Stimulated activated CD4-positive, alpha-beta T cell treated with anti-CD3 and anti-CD28 coated beads, Interleukin-1b, Interleukin-23, amount 100 ng/mL, for 24 hours (primary cell): ENCODE results near the gene OR2M7.
"Not testable (repeated sequence)": the region's sequence is repeated elsewhere in the genome, so short reads cannot be mapped to it uniquely, and the experiment has no call there.

Experiments used
- DNase-seq, 4 experiments: peaks; one replicate each; pipeline ENCODE4 v3.0.0-alpha.2; 2020; ENCODE audit warnings: low read depth in 4 of 4, low spot score in 1 of 4

The OR2M7 gene, protein sequence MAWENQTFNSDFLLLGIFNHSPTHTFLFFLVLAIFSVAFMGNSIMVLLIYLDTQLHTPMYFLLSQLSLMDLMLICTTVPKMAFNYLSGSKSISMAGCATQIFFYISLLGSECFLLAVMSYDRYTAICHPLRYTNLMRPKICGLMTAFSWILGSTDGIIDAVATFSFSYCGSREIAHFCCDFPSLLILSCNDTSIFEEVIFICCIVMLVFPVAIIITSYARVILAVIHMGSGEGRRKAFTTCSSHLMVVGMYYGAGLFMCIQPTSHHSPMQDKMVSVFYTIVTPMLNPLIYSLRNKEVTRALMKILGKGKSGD

DNA sequence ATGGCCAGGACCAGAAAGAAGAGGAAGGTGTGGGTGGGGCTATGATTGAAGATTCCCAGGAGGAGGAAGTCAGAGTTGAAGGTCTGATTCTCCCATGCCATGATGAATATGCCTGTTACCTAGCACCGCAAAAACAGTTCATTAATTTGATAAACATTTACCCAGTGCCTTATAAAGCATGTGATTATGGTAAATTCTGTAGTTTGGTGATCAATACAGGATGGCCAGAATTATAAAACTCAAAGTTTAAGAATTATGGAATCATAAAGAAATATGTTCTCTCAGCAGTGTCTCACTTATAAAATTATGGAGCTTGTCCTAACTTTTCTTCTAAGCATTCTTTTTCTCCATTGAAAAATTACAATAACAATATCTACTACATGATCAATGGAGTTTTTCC is at the start of gene OR2M7:
TSS of gene OR2M7 (minus strand) at position 101 of the 400 bp plus-strand sequence. CDS start at position 101, 0 bp downstream.
- DNase-seq: no peak

DNA sequence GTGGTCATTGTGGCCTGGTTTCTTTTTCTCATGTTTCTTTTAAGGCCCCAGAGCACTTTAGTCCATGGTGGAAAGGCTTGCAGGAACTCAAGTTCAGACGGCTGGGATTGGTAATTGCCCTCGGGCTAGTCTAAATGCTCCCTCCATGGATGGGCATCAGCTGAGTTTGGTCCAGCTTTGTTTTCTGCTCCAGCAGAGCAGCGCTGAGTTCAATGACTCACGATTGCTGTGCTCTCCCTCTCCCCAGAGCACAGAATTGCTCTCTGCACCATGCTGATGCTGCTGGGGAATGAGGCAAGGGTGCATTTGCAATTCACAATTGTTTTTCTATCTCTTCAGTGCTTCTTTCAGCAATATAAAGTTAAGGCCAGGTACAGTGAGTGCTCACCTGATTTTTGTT is 49.4 kb upstream of the OR2M7 start:
- DNase-seq: no peak

DNA sequence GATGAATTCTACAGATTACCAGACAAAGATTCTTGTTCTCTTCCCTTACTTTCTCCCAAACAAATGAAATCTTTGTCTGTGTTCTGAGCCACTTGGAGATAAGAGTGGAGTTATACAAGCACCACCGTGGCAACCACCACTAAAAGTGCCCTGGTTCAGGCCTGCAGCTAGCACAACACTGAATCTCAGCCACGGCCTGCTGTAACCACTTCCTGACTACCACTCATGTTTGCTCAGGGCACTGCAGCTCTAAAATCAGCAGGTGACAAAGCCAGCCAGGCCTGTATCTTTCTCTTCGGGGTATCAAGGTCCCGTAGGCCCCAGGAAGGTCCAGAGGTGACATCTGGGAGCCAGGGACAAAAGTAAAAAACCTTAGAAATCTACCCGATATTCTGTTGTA is 48.0 kb upstream of the OR2M7 start:
- no peak for DNase-seq

DNA sequence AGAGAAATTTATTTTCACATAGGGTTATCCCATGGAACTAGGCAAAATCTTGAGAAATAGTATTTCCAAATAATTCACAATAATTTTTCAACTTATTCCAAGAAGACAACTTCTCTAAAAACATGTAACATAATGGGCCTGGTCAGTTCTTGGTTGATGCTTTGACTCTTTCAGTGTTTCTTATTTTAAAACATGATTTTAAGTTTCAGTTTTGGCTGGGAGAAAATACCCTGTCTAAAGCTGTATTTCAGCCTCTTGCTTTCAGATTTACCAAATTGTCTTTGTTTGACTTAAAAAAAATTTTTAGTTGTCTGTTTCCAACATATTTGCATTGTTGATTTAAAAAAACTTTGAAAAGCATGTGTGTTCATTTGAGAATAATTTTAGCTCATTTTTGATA is 42.2 kb upstream of the OR2M7 start:
- no peak for DNase-seq

DNA sequence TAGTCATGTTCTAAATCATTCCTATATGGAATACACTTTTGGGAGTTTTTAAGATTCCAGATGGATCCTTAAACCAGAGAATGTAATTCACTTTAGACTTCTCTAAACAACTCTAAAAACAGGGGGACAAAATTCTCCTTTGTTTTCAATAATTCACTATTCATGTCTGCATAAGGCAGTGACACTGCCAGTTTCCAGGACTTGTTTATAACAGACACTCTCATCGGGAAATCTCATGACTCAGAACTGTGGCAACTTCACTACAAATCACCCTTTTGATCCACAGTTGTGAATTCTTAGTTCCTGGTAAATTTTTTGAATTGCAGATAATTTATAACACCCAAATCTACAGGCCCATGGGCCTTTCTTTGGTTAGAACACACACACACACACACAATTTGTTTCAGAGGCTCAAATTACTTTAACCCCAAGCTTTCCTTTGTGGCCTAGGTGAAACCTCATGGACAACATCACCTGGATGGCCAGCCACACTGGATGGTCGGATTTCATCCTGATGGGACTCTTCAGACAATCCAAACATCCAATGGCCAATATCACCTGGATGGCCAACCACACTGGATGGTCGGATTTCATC is 36.9 kb upstream of the OR2M7 start, which contains the start of gene OR2T4:
TSS of gene OR2T4 (plus strand) at position 545 of the 595 bp plus-strand sequence. CDS start at position 545, 0 bp downstream.
- no peak for DNase-seq

DNA sequence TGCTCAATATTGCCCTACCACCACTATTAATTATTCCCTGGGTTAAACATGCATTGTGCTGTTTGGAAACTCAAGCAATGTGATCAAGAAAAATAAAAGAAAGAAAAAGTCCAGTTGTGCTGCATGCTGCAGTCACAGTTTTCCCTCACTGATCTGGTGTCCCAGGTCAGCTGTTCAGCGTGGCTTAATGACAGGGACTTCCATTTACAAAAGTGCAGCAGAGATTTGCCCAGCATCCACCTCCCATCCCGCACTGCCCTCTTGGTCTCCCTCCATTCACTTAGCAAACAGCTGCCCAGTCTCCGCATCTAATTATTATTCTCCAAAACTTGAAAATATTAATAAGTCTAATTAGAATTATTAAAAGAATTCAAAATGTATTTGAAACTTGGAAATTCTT is 35.0 kb upstream of the OR2M7 start:
- DNase-seq: no peak

DNA sequence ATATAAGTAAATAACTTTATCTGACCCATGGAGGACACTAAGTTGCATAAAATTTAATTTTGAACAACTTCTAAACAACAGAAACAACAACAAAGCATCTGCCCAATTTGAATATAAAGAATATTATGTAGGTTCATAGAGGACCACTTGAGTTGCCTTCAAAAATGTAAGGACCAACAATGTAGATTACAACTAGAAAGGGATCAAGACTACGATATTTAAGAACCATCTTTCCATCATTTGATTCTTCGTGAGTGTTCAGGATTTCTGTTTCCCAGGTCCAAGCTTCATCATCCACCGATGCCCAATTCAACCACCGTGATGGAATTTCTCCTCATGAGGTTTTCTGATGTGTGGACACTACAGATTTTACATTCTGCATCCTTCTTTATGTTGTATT is 24.1 kb upstream of the OR2M7 start, which contains the start of gene OR14C36:
TSS of gene OR14C36 (plus strand) at position 301 of the 400 bp plus-strand sequence. CDS start at position 301, 0 bp downstream.
- DNase-seq: no peak

DNA sequence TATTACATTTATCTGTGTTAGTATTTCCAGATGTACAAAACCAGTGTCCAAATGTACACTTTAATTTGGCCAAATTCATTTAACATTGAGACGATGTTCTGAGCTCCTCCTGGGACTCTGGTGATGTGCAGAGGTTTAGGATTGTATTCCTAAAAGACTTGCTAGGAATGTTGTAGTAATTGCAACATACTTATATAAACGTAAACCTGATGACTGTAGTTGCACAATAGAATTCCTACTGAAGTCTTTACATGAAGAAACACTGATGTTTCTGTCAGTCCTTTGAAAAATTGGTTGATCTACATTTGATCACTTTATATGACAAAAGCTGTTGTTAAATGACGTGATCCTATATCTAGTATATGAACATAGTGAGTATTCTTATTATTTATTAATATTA is 19.1 kb upstream of the OR2M7 start:
- DNase-seq: no peak

DNA sequence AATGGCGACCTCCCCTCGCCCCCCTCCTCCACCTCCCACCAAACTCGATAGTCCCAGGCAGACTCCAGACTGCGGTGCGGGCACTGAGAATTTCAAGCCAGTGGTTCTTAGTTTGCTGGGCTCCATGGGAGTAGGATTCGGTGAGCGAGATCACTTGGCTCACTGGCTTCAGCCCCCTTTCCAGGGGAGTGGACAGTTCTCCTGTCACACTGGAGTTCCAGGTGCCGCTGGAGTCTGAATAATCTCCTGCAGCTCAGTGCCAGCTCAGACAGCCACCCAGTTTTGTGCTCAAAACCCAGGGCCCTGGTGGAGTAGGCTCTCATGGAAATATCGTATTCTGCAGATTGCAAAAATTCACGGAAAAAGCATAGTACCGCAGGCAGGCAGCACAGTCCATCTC is 7.6 kb downstream of the OR2M7 start:
- no peak for DNase-seq

DNA sequence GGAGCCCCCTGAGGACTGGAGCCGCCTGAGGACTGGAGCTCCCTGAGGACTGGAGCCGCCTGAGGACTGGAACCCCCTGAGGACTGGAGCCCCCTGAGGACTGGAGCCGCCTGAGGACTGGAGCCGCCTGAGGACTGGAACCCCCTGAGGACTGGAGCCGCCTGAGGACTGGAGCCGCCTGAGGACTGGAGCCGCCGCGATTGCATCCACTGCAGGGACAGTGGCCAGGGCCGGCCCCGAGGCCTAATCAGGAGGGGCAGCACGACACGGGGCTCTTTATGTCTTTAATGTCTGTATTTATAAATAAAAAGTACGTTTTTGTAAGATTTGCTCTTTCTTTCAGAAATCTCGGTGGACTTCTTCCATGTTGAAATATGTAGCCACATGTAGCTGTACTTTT is 17.6 kb downstream of the OR2M7 start:
- DNase-seq: not testable (repeated sequence)

DNA sequence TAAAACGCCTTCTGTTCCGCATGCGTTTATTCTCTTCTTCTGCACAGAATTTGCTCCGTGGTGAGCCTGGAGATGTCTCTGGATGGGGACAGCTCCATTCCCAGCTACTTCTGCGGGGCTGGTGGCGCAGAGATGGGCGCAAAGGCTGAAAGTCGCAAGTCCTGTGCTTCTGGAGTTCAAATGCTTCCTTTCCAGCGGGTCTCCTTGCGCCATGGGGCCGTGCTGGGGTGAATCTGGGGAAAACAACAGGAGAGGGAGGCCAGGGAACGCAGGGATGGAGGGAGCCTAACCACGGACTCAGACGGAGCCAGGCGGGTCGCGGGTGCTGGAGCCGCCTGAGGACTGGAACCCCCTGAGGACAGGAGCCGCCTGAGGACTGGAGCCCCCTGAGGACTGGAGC is 18.3 kb downstream of the OR2M7 start:
- no peak for DNase-seq

DNA sequence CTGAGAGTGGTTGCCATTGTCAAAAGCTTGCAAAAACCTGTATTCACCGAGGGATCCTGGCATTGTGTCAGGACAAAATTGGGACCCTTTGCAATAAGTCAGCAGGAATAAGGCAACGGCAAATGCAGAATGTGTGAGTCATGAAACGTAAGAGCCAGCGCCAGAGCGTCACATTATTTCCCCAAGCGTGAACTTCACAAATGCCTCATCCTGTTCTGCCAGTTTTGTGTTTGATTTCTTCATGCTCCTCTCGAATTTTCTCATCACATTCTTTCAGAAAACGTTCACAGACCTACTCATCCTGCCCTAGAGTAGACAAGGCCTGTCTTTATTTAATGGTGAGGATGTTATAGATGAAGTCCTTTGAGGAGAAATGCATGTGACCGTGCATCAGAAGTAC is 18.7 kb downstream of the OR2M7 start:
- not testable (repeated sequence) for DNase-seq

DNA sequence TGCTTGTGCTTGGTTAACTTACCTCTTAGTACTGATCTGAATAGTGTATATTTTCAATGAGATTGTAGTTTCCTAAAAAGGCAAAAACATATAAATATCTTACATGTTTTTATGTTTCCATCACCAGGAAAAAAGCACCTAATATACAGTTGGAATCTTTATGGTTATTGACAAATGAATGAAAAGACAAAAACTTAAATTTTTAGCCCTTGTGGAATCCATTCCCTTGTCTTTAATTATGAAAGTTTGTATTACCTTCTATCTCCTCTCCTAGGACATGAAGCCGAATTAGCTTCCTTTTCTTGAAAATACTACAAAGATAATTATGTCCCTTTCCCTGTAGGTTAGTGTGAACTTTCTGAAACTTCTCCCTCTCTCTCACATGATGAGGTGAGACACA is 21.0 kb downstream of the OR2M7 start, which contains the start of gene OR2T12:
TSS of gene OR2T12 (minus strand) at position 101 of the 400 bp plus-strand sequence. CDS start 7,846 bp downstream, outside the sequence.
- DNase-seq: no peak

DNA sequence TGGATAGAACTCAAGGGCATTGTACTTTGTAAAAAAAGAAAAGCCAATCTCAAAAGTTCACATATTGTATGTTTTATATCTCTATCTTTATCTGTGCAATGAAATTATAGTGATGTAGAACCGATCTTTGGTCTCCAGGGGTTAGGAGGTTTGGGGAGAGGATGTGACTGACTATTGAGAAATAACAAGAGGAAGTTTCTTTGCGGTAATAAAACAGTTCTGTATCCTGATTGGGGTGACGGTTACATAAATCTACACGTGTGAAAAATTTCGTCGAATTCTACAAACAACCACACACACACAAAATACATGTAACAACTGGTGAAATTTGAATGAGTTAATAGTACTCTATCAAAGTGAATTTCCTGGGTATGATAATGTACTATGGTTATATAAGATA is 36.0 kb downstream of the OR2M7 start:
- no peak for DNase-seq

DNA sequence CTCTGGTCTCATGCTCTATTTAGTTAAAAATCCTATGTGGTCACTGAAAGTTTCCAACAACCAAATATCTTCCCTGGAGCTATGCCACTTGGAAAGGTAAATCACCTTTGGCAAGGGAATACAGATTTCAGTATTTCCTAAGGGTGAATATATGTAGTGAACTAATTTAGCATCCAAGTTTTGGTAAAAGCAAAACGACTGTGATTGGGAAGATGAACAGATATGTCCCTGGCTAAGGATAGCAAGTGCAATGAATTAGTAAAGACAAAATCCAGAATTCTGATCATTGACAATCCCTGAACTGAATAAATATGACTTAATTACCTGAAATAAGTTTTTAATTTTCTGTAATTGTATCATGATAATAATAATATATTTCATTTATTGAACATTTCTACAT is 46.5 kb downstream of the OR2M7 start, which contains the start of gene OR2T33:
TSS of gene OR2T33 (minus strand) at position 101 of the 400 bp plus-strand sequence. CDS start 4,162 bp downstream, outside the sequence.
- no peak for DNase-seq
